ENCODE measurements around the gene NAGS.

The NAGS gene

DNA sequence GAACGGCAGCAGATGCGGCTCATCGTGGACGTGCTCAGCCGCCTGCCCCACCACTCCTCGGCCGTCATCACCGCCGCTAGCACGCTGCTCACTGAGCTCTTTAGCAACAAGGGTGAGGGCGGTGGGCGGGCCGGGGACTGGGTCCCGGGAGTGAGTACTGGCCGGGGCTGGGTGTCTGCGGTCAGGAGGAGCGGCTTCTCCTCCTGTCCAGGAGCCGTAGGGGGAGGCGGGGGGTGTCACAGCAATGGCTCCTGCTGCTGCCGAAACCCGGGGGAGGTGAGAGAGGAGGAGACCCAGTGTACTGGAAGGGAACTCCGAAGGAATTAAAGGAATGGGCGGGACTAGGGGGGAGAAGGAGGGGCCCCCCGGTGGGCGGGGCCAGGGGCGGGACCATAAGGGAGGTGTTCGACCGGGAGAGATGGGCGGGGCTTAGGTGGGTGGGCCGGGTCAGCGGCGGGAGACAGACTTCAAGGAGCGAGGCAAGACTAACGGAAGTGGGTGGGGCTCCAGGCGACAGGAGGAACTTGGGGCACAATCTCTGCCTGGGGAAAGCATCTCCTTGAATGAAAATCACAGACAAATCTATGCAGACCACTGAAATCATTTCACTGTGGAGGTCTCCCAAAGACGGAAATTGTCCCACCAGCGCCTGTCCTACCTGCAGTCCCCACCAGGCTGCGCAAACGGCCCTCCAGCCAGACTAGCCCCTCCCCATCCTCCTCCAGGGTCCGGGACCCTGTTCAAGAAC is 2.4 kb downstream of the NAGS start:
- Histone ChIP-seq H3K9me3 (ENCODE audit: low read length) (no peaks in the 10 kb centered on the region), H3K4me2 (ENCODE audit: low read length) (peak overlapping the region; percentile 66), H3K27me3 (ENCODE audit: insufficient read depth, low read length) (peaks cover 5% of the 10 kb centered on the region; the same call in 1 of the 2 replicates), H3K36me3 (ENCODE audit: insufficient read depth, low read length) (no peaks in the 10 kb centered on the region), H3K9me2 (ENCODE audit: low read depth, low read length) (no peaks in the 10 kb centered on the region), H3K4me1 (ENCODE audit: insufficient read depth, low read length, severe bottlenecking) (peaks cover 21% of the 10 kb centered on the region), H3F3A (ENCODE audit: insufficient read depth, low read length) (no peaks in the 10 kb centered on the region), H2AFZ (ENCODE audit: low read length) (no peak overlapping the region), H3K9ac (ENCODE audit: low read length) (peak overlapping the region; percentile 48), H3K4me3 (ENCODE audit: low read depth, low read length, poor library complexity, severe bottlenecking) (peak overlapping the region; percentile 61), H3K79me2 (ENCODE audit: insufficient read depth, low read length) (no peaks in the 10 kb centered on the region), H4K20me1 (ENCODE audit: insufficient read depth, low read length) (no peaks in the 10 kb centered on the region), H3K27ac (ENCODE audit: low read depth, low read length, poor library complexity, severe bottlenecking) (no peak overlapping the region)
- TF ChIP-seq EZH2 (IDR thresholded peaks at IDR 0.05; ENCODE audit: borderline replicate concordance, low read length): no peak
- TF ChIP-seq, protein P1, sequence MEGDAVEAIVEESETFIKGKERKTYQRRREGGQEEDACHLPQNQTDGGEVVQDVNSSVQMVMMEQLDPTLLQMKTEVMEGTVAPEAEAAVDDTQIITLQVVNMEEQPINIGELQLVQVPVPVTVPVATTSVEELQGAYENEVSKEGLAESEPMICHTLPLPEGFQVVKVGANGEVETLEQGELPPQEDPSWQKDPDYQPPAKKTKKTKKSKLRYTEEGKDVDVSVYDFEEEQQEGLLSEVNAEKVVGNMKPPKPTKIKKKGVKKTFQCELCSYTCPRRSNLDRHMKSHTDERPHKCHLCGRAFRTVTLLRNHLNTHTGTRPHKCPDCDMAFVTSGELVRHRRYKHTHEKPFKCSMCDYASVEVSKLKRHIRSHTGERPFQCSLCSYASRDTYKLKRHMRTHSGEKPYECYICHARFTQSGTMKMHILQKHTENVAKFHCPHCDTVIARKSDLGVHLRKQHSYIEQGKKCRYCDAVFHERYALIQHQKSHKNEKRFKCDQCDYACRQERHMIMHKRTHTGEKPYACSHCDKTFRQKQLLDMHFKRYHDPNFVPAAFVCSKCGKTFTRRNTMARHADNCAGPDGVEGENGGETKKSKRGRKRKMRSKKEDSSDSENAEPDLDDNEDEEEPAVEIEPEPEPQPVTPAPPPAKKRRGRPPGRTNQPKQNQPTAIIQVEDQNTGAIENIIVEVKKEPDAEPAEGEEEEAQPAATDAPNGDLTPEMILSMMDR (IDR thresholded peaks at IDR 0.05; ENCODE audit: low read length): peak; percentile 55; the same call in 1 of the 2 replicates

DNA sequence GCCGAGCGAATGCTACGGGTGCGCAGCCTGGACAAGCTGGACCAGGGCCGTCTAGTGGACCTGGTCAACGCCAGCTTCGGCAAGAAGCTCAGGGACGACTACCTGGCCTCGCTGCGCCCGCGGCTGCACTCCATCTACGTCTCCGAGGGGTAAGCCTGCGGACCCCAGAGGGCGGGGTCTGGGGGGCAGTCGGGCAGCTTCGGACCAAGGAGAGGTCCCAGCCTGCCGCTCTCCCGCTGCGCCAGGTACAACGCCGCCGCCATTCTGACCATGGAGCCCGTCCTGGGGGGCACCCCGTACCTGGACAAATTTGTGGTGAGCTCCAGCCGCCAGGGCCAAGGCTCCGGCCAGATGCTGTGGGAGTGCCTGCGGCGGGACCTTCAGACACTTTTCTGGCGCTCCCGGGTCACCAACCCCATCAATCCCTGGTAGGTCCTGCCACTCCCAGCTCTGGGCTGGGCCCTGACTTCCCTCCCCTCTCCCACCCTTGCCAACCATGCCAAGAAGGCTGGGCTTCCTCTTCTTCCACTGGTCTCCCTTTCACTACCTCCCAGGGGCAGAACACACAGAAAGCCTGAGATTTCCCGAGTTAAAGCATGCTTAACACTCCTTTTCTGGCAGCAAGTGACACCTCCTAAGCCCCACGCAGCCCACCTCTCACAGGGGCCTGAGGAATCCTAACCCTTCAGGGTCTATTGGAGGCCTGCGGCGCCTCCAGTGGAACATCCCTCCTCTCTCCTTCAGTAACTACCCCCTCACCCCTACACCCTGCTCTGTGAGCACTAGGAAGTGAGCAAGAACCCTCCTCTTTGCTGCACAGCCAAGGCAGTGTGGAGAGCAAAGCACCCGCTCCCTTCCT is 3.2 kb downstream of the NAGS start:
- TF ChIP-seq, protein P1 (IDR thresholded peaks at IDR 0.05; ENCODE audit: low read length): no peak
- H3F3A ChIP-seq (ENCODE audit: insufficient read depth, low read length): no peaks in the 10 kb centered on the region
- no peaks in the 10 kb centered on the region for H3K36me3 ChIP-seq (ENCODE audit: insufficient read depth, low read length)
- peak overlapping the region; percentile 61 for H3K4me3 ChIP-seq (ENCODE audit: low read depth, low read length, poor library complexity, severe bottlenecking)
- H3K27me3 ChIP-seq (ENCODE audit: insufficient read depth, low read length): peaks cover 5% of the 10 kb centered on the region; the same call in 1 of the 2 replicates
- no peak overlapping the region for H3K27ac ChIP-seq (ENCODE audit: low read depth, low read length, poor library complexity, severe bottlenecking)
- peak overlapping the region; percentile 66 for H3K4me2 ChIP-seq (ENCODE audit: low read length)
- no peaks in the 10 kb centered on the region for H3K79me2 ChIP-seq (ENCODE audit: insufficient read depth, low read length)
- no peak overlapping the region for H2AFZ ChIP-seq (ENCODE audit: low read length)
- H4K20me1 ChIP-seq (ENCODE audit: insufficient read depth, low read length): no peaks in the 10 kb centered on the region
- no peaks in the 10 kb centered on the region for H3K9me2 ChIP-seq (ENCODE audit: low read depth, low read length)
- peaks cover 21% of the 10 kb centered on the region for H3K4me1 ChIP-seq (ENCODE audit: insufficient read depth, low read length, severe bottlenecking)
- H3K9me3 ChIP-seq (ENCODE audit: low read length): no peaks in the 10 kb centered on the region
- H3K9ac ChIP-seq (ENCODE audit: low read length): peak overlapping the region; percentile 48

DNA sequence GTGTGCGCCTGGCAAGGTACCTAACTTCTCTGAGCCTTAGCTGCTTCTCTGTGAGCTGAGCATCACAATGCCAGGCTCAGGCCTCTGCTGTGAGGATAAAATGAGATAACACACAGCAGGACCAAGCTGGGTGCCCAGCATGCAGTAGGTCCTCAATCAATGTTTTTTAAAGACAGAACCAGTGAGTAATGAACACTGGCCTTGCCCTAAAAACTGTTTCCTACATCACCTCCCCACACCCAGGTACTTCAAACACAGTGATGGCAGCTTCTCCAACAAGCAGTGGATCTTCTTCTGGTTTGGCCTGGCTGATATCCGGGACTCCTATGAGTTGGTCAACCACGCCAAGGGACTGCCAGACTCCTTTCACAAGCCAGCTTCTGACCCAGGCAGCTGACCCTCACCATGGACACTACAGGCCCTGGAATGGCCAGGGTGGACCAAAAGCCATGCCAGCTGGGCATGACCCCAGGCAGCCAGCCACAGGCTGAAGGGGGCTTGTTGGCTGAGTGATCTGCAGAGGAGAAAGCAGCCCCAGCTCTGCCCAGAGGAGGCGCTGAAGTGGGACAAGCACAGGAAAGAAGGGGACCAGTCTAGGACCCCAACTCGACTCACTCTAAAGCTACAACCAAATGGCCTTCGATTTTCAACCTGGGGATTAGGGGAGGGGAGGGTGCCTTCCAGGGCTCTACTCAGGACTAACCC is 3.9 kb downstream of the NAGS start:
- TF ChIP-seq, protein P1 (IDR thresholded peaks at IDR 0.05; ENCODE audit: low read length): peak; percentile 25; the same call in 1 of the 2 replicates
- no peak for TF ChIP-seq EZH2 (IDR thresholded peaks at IDR 0.05; ENCODE audit: borderline replicate concordance, low read length)
- Histone ChIP-seq H3K4me2 (ENCODE audit: low read length) (peak overlapping the region; percentile 66), H3K9me2 (ENCODE audit: low read depth, low read length) (no peaks in the 10 kb centered on the region), H3K27me3 (ENCODE audit: insufficient read depth, low read length) (peaks cover 5% of the 10 kb centered on the region; the same call in 1 of the 2 replicates), H3K9ac (ENCODE audit: low read length) (peak overlapping the region; percentile 48; the same call in 1 of the 2 replicates), H3K9me3 (ENCODE audit: low read length) (no peaks in the 10 kb centered on the region), H4K20me1 (ENCODE audit: insufficient read depth, low read length) (no peaks in the 10 kb centered on the region), H3K27ac (ENCODE audit: low read depth, low read length, poor library complexity, severe bottlenecking) (no peak overlapping the region), H3K4me1 (ENCODE audit: insufficient read depth, low read length, severe bottlenecking) (peaks cover 21% of the 10 kb centered on the region), H3K4me3 (ENCODE audit: low read depth, low read length, poor library complexity, severe bottlenecking) (peak overlapping the region; percentile 61), H3K79me2 (ENCODE audit: insufficient read depth, low read length) (no peaks in the 10 kb centered on the region), H3F3A (ENCODE audit: insufficient read depth, low read length) (no peaks in the 10 kb centered on the region), H2AFZ (ENCODE audit: low read length) (no peak overlapping the region), H3K36me3 (ENCODE audit: insufficient read depth, low read length) (no peaks in the 10 kb centered on the region)
